WTC11 (cell line): ENCODE results near the gene TDRD3. TPM values are rescaled to one million over a fixed set of nuclear protein-coding genes. Genes with fewer than 3 reads are reported as not detected.

Experiments used
- ARID4B ChIP-seq: sonication (generic); formaldehyde crosslinking; IDR thresholded peaks from 2 replicates; pipeline ENCODE4 v1.8.0; 2023; ENCODE audit warnings: missing genetic modification reagents, mild to moderate bottlenecking, borderline replicate concordance
- CREB1 ChIP-seq: sonication (generic); formaldehyde crosslinking; IDR thresholded peaks from 2 replicates; pipeline ENCODE4 v1.8.0; 2023; ENCODE audit warnings: mild to moderate bottlenecking, missing genetic modification reagents
- EMX1 ChIP-seq: fragments of 250-450 bp; sonication (Bioruptor Pico); IDR thresholded peaks from 2 replicates; pipeline ENCODE4 v1.8.0; 2021; ENCODE audit warnings: mild to moderate bottlenecking
- JAZF1 ChIP-seq: fragments of 250-450 bp; sonication (Bioruptor Pico); IDR thresholded peaks from 2 replicates; pipeline ENCODE4 v1.9.0; 2021; ENCODE audit warnings: moderate library complexity, mild to moderate bottlenecking, inconsistent platforms
- NFYB ChIP-seq: sonication (generic); formaldehyde crosslinking; conservative IDR thresholded peaks from 2 replicates; pipeline ENCODE4 v1.8.0; 2022; ENCODE audit warnings: low read depth, missing genetic modification reagents
- NR2C2 ChIP-seq: sonication (generic); formaldehyde crosslinking; IDR thresholded peaks from 2 replicates; pipeline ENCODE4 v1.8.0; 2022; ENCODE audit warnings: mild to moderate bottlenecking, missing genetic modification reagents
- OVOL2 ChIP-seq: fragments of 250-450 bp; sonication (Bioruptor Pico); IDR thresholded peaks from 2 replicates; pipeline ENCODE4 v1.9.0; 2021; ENCODE audit warnings: mild to moderate bottlenecking, borderline replicate concordance
- RORB ChIP-seq: fragments of 250-450 bp; sonication (Bioruptor Pico); IDR thresholded peaks from 2 replicates; pipeline ENCODE4 v1.9.0; 2021; ENCODE audit warnings: mild to moderate bottlenecking
- STAT6 ChIP-seq: sonication (generic); formaldehyde crosslinking; conservative IDR thresholded peaks from 2 replicates; pipeline ENCODE4 v1.8.1; 2023; ENCODE audit warnings: mild to moderate bottlenecking, low read depth, missing genetic modification reagents, moderate library complexity
- TEAD4 ChIP-seq: sonication (generic); formaldehyde crosslinking; IDR thresholded peaks from 2 replicates; pipeline ENCODE4 v1.8.0; 2022; ENCODE audit warnings: mild to moderate bottlenecking, missing genetic modification reagents
- total RNA-seq: library from RNA; stranded (reverse); gene quantifications from 3 replicates; pipeline ENCODE4 v1.2.3, GENCODE V29; 2021
- TF ChIP-seq, protein P1 (sequence below): sonication (generic); formaldehyde crosslinking; IDR thresholded peaks from 2 replicates; pipeline ENCODE4 v1.8.0; 2022; ENCODE audit warnings: missing genetic modification reagents
- TF ChIP-seq, protein P2 (sequence below): sonication (generic); formaldehyde crosslinking; conservative IDR thresholded peaks from 2 replicates; pipeline ENCODE4 v1.8.1; 2022; ENCODE audit warnings: mild to moderate bottlenecking, missing genetic modification reagents
- TF ChIP-seq, protein P3 (sequence below): sonication (generic); formaldehyde crosslinking; IDR thresholded peaks from 2 replicates; pipeline ENCODE4 v1.8.1; 2023; ENCODE audit warnings: mild to moderate bottlenecking, missing genetic modification reagents
- TF ChIP-seq, protein P4 (sequence below): fragments of 250-450 bp; sonication (Bioruptor Pico); IDR thresholded peaks from 2 replicates; pipeline ENCODE4 v1.8.0; 2021; ENCODE audit warnings: mild to moderate bottlenecking

Gene TDRD3
- total RNA-seq, 1 experiment from 2014 or later: 19.5 TPM

GRCh38 chr13:60352644-60353043 lies 44.4 kb upstream of the TDRD3 start (continued):
- TF ChIP-seq, protein P1, sequence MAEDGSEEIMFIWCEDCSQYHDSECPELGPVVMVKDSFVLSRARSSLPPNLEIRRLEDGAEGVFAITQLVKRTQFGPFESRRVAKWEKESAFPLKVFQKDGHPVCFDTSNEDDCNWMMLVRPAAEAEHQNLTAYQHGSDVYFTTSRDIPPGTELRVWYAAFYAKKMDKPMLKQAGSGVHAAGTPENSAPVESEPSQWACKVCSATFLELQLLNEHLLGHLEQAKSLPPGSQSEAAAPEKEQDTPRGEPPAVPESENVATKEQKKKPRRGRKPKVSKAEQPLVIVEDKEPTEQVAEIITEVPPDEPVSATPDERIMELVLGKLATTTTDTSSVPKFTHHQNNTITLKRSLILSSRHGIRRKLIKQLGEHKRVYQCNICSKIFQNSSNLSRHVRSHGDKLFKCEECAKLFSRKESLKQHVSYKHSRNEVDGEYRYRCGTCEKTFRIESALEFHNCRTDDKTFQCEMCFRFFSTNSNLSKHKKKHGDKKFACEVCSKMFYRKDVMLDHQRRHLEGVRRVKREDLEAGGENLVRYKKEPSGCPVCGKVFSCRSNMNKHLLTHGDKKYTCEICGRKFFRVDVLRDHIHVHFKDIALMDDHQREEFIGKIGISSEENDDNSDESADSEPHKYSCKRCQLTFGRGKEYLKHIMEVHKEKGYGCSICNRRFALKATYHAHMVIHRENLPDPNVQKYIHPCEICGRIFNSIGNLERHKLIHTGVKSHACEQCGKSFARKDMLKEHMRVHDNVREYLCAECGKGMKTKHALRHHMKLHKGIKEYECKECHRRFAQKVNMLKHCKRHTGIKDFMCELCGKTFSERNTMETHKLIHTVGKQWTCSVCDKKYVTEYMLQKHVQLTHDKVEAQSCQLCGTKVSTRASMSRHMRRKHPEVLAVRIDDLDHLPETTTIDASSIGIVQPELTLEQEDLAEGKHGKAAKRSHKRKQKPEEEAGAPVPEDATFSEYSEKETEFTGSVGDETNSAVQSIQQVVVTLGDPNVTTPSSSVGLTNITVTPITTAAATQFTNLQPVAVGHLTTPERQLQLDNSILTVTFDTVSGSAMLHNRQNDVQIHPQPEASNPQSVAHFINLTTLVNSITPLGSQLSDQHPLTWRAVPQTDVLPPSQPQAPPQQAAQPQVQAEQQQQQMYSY (CRISPR knock-in tag): no peak
- TF ChIP-seq NFYB (CRISPR knock-in tag): no peak
- TF ChIP-seq OVOL2: no peak
- no peak for TF ChIP-seq JAZF1
- TF ChIP-seq, protein P2, sequence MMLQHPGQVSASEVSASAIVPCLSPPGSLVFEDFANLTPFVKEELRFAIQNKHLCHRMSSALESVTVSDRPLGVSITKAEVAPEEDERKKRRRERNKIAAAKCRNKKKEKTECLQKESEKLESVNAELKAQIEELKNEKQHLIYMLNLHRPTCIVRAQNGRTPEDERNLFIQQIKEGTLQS (CRISPR knock-in tag): no peak
- TF ChIP-seq EMX1 (CRISPR knock-in tag): no peak
- no peak for TF ChIP-seq STAT6
- TF ChIP-seq NR2C2 (CRISPR knock-in tag): no peak
- TF ChIP-seq, protein P3, sequence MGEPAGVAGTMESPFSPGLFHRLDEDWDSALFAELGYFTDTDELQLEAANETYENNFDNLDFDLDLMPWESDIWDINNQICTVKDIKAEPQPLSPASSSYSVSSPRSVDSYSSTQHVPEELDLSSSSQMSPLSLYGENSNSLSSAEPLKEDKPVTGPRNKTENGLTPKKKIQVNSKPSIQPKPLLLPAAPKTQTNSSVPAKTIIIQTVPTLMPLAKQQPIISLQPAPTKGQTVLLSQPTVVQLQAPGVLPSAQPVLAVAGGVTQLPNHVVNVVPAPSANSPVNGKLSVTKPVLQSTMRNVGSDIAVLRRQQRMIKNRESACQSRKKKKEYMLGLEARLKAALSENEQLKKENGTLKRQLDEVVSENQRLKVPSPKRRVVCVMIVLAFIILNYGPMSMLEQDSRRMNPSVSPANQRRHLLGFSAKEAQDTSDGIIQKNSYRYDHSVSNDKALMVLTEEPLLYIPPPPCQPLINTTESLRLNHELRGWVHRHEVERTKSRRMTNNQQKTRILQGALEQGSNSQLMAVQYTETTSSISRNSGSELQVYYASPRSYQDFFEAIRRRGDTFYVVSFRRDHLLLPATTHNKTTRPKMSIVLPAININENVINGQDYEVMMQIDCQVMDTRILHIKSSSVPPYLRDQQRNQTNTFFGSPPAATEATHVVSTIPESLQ: no peak
- TF ChIP-seq, protein P4, sequence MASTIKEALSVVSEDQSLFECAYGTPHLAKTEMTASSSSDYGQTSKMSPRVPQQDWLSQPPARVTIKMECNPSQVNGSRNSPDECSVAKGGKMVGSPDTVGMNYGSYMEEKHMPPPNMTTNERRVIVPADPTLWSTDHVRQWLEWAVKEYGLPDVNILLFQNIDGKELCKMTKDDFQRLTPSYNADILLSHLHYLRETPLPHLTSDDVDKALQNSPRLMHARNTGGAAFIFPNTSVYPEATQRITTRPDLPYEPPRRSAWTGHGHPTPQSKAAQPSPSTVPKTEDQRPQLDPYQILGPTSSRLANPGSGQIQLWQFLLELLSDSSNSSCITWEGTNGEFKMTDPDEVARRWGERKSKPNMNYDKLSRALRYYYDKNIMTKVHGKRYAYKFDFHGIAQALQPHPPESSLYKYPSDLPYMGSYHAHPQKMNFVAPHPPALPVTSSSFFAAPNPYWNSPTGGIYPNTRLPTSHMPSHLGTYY: no peak
- no peak for TF ChIP-seq ARID4B (CRISPR knock-in tag)
- TF ChIP-seq TEAD4 (CRISPR knock-in tag): no peak
- no peak for TF ChIP-seq RORB (CRISPR knock-in tag)
- TF ChIP-seq CREB1 (CRISPR knock-in tag): no peak
